HepG2 (cell line): ENCODE data around the gene INAFM2. TPM values are rescaled to one million over a fixed set of nuclear protein-coding genes. Genes with fewer than 3 reads are reported as not detected.

Experiments used
- AKNA ChIP-seq: sonication (generic); formaldehyde crosslinking; IDR thresholded peaks from 2 replicates; pipeline ENCODE4 v1.4.0; 2020; ENCODE audit warnings: missing genetic modification reagents, borderline replicate concordance
- ATM ChIP-seq: fragments of 450-650 bp; IDR thresholded peaks from 2 replicates; pipeline ENCODE4 v1.7.1; 2017; ENCODE audit warnings: mild to moderate bottlenecking, borderline replicate concordance
- CSRNP1 ChIP-seq: sonication (generic); formaldehyde crosslinking; IDR thresholded peaks from 2 replicates; pipeline ENCODE4 v1.8.1; 2023; ENCODE audit warnings: mild to moderate bottlenecking, missing genetic modification reagents
- HNRNPLL ChIP-seq: fragments of 200-400 bp; formaldehyde crosslinking; IDR thresholded peaks from 2 replicates; pipeline ENCODE4 v1.6.1; 2017; ENCODE audit warnings: mild to moderate bottlenecking, low read depth, low read length; ENCODE audit not compliant: poor library complexity, severe bottlenecking
- KDM3A ChIP-seq: IDR thresholded peaks from 2 replicates; pipeline ENCODE4 v1.6.1; 2018; ENCODE audit warnings: low read depth, missing compliant biosample characterization
- KLF16 ChIP-seq, 2 experiments: sonication (generic) in 1 of 2; formaldehyde crosslinking in 1 of 2; IDR thresholded peaks; 2 replicates each; pipeline versions ENCODE4 v1.6.1 to v1.8.0; 2016 to 2023; ENCODE audit warnings: missing genetic modification reagents in 2 of 2, missing compliant biosample characterization in 1 of 2
- LCORL ChIP-seq, 2 experiments: fragments of 450-650 bp in 1 of 2; sonication (generic) in 1 of 2; formaldehyde crosslinking in 1 of 2; IDR thresholded peaks; 2 replicates each; pipeline versions ENCODE4 v1.5.0 to v1.6.1; 2017 to 2020; ENCODE audit warnings: antibody characterized with exemption in 1 of 2, missing genetic modification reagents in 1 of 2
- MBD4 ChIP-seq: IDR thresholded peaks from 2 replicates; pipeline ENCODE4 v1.6.1; 2012; ENCODE audit warnings: low read length, inconsistent platforms, borderline replicate concordance
- NFKB2 ChIP-seq: sonication (generic); formaldehyde crosslinking; IDR thresholded peaks from 2 replicates; pipeline ENCODE4 v1.4.0; 2020; ENCODE audit warnings: missing genetic modification reagents, borderline replicate concordance
- SAP130 ChIP-seq: IDR thresholded peaks from 2 replicates; pipeline ENCODE4 v1.6.1; 2016; ENCODE audit warnings: low read depth
- TIGD3 ChIP-seq: sonication (generic); formaldehyde crosslinking; IDR thresholded peaks from 2 replicates; pipeline ENCODE4 v1.5.1; 2020; ENCODE audit warnings: mild to moderate bottlenecking, missing genetic modification reagents, borderline replicate concordance
- ZFX ChIP-seq: sonication (generic); formaldehyde crosslinking; IDR thresholded peaks from 2 replicates; pipeline ENCODE4 v1.4.0; 2020; ENCODE audit warnings: mild to moderate bottlenecking, low read depth, missing genetic modification reagents, moderate library complexity
- ZNF350 ChIP-seq: sonication (generic); formaldehyde crosslinking; IDR thresholded peaks from 2 replicates; pipeline ENCODE4 v1.4.0; 2020; ENCODE audit warnings: mild to moderate bottlenecking, low read depth, missing genetic modification reagents, borderline replicate concordance
- ZNF468 ChIP-seq: sonication (generic); formaldehyde crosslinking; IDR thresholded peaks from 2 replicates; pipeline ENCODE4 v1.8.0; 2022; ENCODE audit warnings: mild to moderate bottlenecking, moderate library complexity, missing genetic modification reagents
- ZSCAN12 ChIP-seq: sonication (generic); formaldehyde crosslinking; IDR thresholded peaks from 2 replicates; pipeline ENCODE4 v1.9.0; 2021; ENCODE audit warnings: mild to moderate bottlenecking, missing genetic modification reagents
- ZZZ3 ChIP-seq: sonication (generic); formaldehyde crosslinking; IDR thresholded peaks from 2 replicates; pipeline ENCODE4 v1.4.0; 2020; ENCODE audit warnings: missing genetic modification reagents, mild to moderate bottlenecking, borderline replicate concordance
- polyA plus RNA-seq, 8 experiments: library from polyadenylated mRNA; depleted of rRNA in 3 of 8; stranded (reverse) in 7 of 8; unstranded in 1 of 8; fragments of >200 nt; fragmentation: Illumina TruSeq in 4 of 8; extraction: Trizol in 4 of 8; gene quantifications; 2 replicates each; pipeline versions ENCODE4 v1.2.1 to v1.2.3, GENCODE V29; 2011 to 2016; ENCODE audit warnings: low read depth in 4 of 8, missing spikeins in 1 of 8, mixed read lengths in 1 of 8; ENCODE audit not compliant: insufficient read depth in 1 of 8
- total RNA-seq, 5 experiments: library from RNA; depleted of rRNA; stranded (reverse); fragments of >200 nt; fragmentation: Illumina TruSeq; extraction: Trizol; gene quantifications; 2 replicates each; pipeline ENCODE4 v1.2.3, GENCODE V29; 2016; ENCODE audit warnings: low read depth in 1 of 5
- TF ChIP-seq, protein P1 (sequence below): sonication (generic); formaldehyde crosslinking; IDR thresholded peaks from 2 replicates; pipeline ENCODE4 v1.4.0; 2020; ENCODE audit warnings: missing genetic modification reagents
- TF ChIP-seq, protein P2 (sequence below): sonication (generic); formaldehyde crosslinking; IDR thresholded peaks from 2 replicates; pipeline ENCODE4 v1.4.0; 2020; ENCODE audit warnings: mild to moderate bottlenecking, missing genetic modification reagents

Gene INAFM2
- total and polyA plus RNA-seq, 2 of the 13 experiments (the other 11 are each of a cell fraction or from before 2014, with no cell fraction given), result 5.5 to 6.5 TPM

- TF ChIP-seq, protein P1, sequence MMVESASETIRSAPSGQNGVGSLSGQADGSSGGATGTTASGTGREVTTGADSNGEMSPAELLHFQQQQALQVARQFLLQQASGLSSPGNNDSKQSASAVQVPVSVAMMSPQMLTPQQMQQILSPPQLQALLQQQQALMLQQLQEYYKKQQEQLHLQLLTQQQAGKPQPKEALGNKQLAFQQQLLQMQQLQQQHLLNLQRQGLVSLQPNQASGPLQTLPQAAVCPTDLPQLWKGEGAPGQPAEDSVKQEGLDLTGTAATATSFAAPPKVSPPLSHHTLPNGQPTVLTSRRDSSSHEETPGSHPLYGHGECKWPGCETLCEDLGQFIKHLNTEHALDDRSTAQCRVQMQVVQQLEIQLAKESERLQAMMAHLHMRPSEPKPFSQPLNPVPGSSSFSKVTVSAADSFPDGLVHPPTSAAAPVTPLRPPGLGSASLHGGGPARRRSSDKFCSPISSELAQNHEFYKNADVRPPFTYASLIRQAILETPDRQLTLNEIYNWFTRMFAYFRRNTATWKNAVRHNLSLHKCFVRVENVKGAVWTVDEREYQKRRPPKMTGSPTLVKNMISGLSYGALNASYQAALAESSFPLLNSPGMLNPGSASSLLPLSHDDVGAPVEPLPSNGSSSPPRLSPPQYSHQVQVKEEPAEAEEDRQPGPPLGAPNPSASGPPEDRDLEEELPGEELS (CRISPR knock-in tag), result peak; percentile 24; the same call in 1 of the 2 replicates
- no peak for TF ChIP-seq ZFX (CRISPR knock-in tag)
- TF ChIP-seq, protein P2, sequence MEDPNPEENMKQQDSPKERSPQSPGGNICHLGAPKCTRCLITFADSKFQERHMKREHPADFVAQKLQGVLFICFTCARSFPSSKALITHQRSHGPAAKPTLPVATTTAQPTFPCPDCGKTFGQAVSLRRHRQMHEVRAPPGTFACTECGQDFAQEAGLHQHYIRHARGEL, result no peak
- TF ChIP-seq ZZZ3, result no peak
- TF ChIP-seq HNRNPLL, result peak; percentile 39
- peak; percentile 69; the same call in 1 of the 2 replicates for TF ChIP-seq NFKB2 (CRISPR knock-in tag)
- no peak for TF ChIP-seq MBD4
- no peak for TF ChIP-seq KLF16 (CRISPR knock-in tag; IDR thresholded peaks at IDR 0.05)
- no peak for TF ChIP-seq ATM
- no peak; the same call in 1 of the 2 replicates for TF ChIP-seq ZNF350
- 0 out of 2 replicates have a peak, but pooled peaks have one; percentile 27 for TF ChIP-seq CSRNP1
- TF ChIP-seq ZNF468 (CRISPR knock-in tag), result no peak
- TF ChIP-seq LCORL (IDR thresholded peaks at IDR 0.05), result no peak
- no peak for TF ChIP-seq LCORL (CRISPR knock-in tag; IDR thresholded peaks at IDR 0.05)
- TF ChIP-seq AKNA, result no peak
- peak; percentile 91 for TF ChIP-seq SAP130
- no peak for TF ChIP-seq TIGD3 (CRISPR knock-in tag)
- no peak for TF ChIP-seq ZSCAN12 (CRISPR knock-in tag)
- no peak for TF ChIP-seq KDM3A
Measured at GRCh38 chr15:40357723-40358470, 34.4 kb downstream of the INAFM2 start, which contains the start of gene DISP2 (continued).
